HCT116 (cell line): Measurements from ENCODE around the gene SMIM41. TPM values are rescaled to one million over a fixed set of nuclear protein-coding genes. Genes with fewer than 3 reads are reported as not detected.
A peak's percentile ranks its signal among the peaks of the same experiment; 100 is the strongest.

Experiments used
- ATAC-seq: fragments of 200-7000 bp; cut with Tn5 transposase; 2 replicates; pipeline ENCODE4 v1.9.1; 2020; ENCODE audit warnings: mild to moderate bottlenecking, moderate library complexity
- BruUV-seq: library from RNA; stranded (reverse); fragments of 400-500 nt; replicated peaks from 2 replicates; lab custom pipeline; 2021; lab: Mats Ljungman, UMichigan
- CTCF ChIA-PET: fragments of 300-600 bp; sonication (Branson Sonifier 250); formaldehyde crosslinking; loops from one replicate; lab custom pipeline; 2021; ENCODE audit warnings: antibody characterized with exemption; lab: Charles Lee
- POLR2A ChIA-PET: fragments of 300-600, 350-600 bp; sonication (Branson Sonifier 250); formaldehyde crosslinking; loops from one replicate; lab custom pipeline; 2021; ENCODE audit warnings: antibody characterized with exemption; lab: Charles Lee
- RAD21 ChIA-PET, 2 experiments: fragments of 300-600 bp; sonication (Branson Sonifier 250); formaldehyde crosslinking; loops; one replicate each; lab custom pipeline; 2023; ENCODE audit warnings: low total read pairs in 2 of 2; ENCODE audit not compliant: uncharacterized antibody in 2 of 2, unreplicated experiment in 2 of 2, low non-redundant PET in 1 of 2; lab: Charles Lee
- DNase-seq: peaks from one replicate; pipeline ENCODE4 v3.0.0-alpha.2; 2010; ENCODE audit warnings: low read depth, low spot score
- H2AFZ ChIP-seq: fragments of 200-600 bp; shearing (Covaris generic), sonication (generic); 2 replicates; pipeline ENCODE4 v1.6.1; 2017; ENCODE audit warnings: low read depth, mixed run types, mixed read lengths, antibody characterized with exemption, low read length; ENCODE audit not compliant: poor library complexity, severe bottlenecking
- H3K27ac ChIP-seq: 2 replicates; pipeline ENCODE4 v1.5.1; 2012; ENCODE audit warnings: low read depth, low read length
- H3K27me3 ChIP-seq: fragments of 200-600 bp; sonication (generic); 2 replicates; pipeline ENCODE4 v1.6.1; 2016; ENCODE audit warnings: mixed run types, low read length, mixed read lengths; ENCODE audit not compliant: insufficient read depth
- H3K36me3 ChIP-seq, 2 experiments: fragments of 200-500 bp in 1 of 2; fragments of 200-600 bp in 1 of 2; sonication (Bioruptor generic) in 1 of 2; sonication (generic) in 1 of 2; 2 replicates each; pipeline versions ENCODE4 v1.5.1 to v1.6.1; 2014 to 2016; ENCODE audit warnings: low read length in 2 of 2, inconsistent platforms in 1 of 2, mixed read lengths in 1 of 2, mixed run types in 1 of 2; ENCODE audit not compliant: insufficient read depth in 2 of 2, control insufficient read depth in 1 of 2
- H3K4me1 ChIP-seq, 2 experiments: fragments of 200-600 bp in 1 of 2; sonication (generic) in 1 of 2; 2 replicates each; pipeline versions ENCODE4 v1.5.1 to v1.6.1; 2012 to 2017; ENCODE audit warnings: low read length in 2 of 2, inconsistent platforms in 1 of 2, mild to moderate bottlenecking in 1 of 2, mixed read lengths in 1 of 2, mixed run types in 1 of 2, moderate library complexity in 1 of 2; ENCODE audit not compliant: insufficient read depth in 2 of 2, control insufficient read depth in 1 of 2
- H3K4me2 ChIP-seq: fragments of 200-600 bp; sonication (generic); 2 replicates; pipeline ENCODE4 v1.6.1; 2017; ENCODE audit warnings: mixed run types, low read length, mixed read lengths
- H3K4me3 ChIP-seq, 2 experiments: fragments of 200-600 bp in 1 of 2; sonication (generic) in 1 of 2; replicated peaks in 1 of 2; 2 replicates each; pipeline ENCODE4 v1.5.1; 2011 to 2016; ENCODE audit warnings: low read length in 2 of 2, control low read depth in 1 of 2, low read depth in 1 of 2, mild to moderate bottlenecking in 1 of 2, mixed read lengths in 1 of 2, mixed run types in 1 of 2
- H3K79me2 ChIP-seq: fragments of 200-600 bp; sonication (generic); 2 replicates; pipeline ENCODE4 v1.6.1; 2017; ENCODE audit warnings: mild to moderate bottlenecking, mixed run types, low read length, moderate library complexity, mixed read lengths; ENCODE audit not compliant: insufficient read depth
- H3K9ac ChIP-seq: fragments of 200-600 bp; sonication (generic); 2 replicates; pipeline ENCODE4 v1.6.1; 2016; ENCODE audit warnings: low read length, mixed read lengths
- H3K9me2 ChIP-seq: fragments of 200-600 bp; sonication (generic), shearing (Covaris generic); 2 replicates; pipeline ENCODE4 v1.6.1; 2017; ENCODE audit warnings: mixed run types, mild to moderate bottlenecking, moderate library complexity; ENCODE audit not compliant: insufficient read depth
- H3K9me3 ChIP-seq, 2 experiments: fragments of 200-500 bp in 1 of 2; fragments of 200-600 bp in 1 of 2; sonication (Bioruptor generic) in 1 of 2; sonication (generic) in 1 of 2; 2 replicates each; pipeline ENCODE4 v1.6.1; 2014 to 2017; ENCODE audit warnings: low read length in 2 of 2, mixed read lengths in 2 of 2, inconsistent platforms in 1 of 2, low read depth in 1 of 2, mild to moderate bottlenecking in 1 of 2, mixed run types in 1 of 2, moderate library complexity in 1 of 2; ENCODE audit not compliant: control insufficient read depth in 1 of 2, insufficient read depth in 1 of 2
- H4K20me1 ChIP-seq: fragments of 200-600 bp; sonication (generic), shearing (Covaris generic); 2 replicates; pipeline ENCODE4 v1.6.1; 2017; ENCODE audit warnings: mixed run types, mild to moderate bottlenecking, moderate library complexity; ENCODE audit not compliant: insufficient read depth
- CBX3 ChIP-seq: IDR thresholded peaks from 2 replicates; pipeline ENCODE4 v1.6.1; 2012; ENCODE audit warnings: low read depth
- EGR1 ChIP-seq: IDR thresholded peaks from 2 replicates; pipeline ENCODE4 v1.6.1; 2012; ENCODE audit warnings: low read depth
- ELF1 ChIP-seq: IDR thresholded peaks from 2 replicates; pipeline ENCODE4 v1.6.1; 2012; ENCODE audit warnings: low read depth, borderline replicate concordance
- EZH2 ChIP-seq: fragments of 200-600 bp; sonication (generic); IDR thresholded peaks from 2 replicates; pipeline ENCODE4 v1.6.1; 2017; ENCODE audit warnings: antibody characterized with exemption, mixed run types
- FOSL1 ChIP-seq: IDR thresholded peaks from 2 replicates; pipeline ENCODE4 v1.6.1; 2012; ENCODE audit warnings: low read depth
- JUND ChIP-seq: IDR thresholded peaks from 2 replicates; pipeline ENCODE4 v1.6.1; 2012
- POLR2AphosphoS5 ChIP-seq: IDR thresholded peaks from 2 replicates; pipeline ENCODE4 v1.6.1; 2011; ENCODE audit warnings: mild to moderate bottlenecking, low read depth, low read length, moderate library complexity
- TCF7L2 ChIP-seq: IDR thresholded peaks from 2 replicates; pipeline ENCODE4 v1.7.0; 2011; ENCODE audit warnings: borderline replicate concordance, inconsistent platforms; ENCODE audit not compliant: insufficient read depth, insufficient read length; ENCODE audit errors: extremely low read depth
- YY1 ChIP-seq: IDR thresholded peaks from 2 replicates; pipeline ENCODE4 v1.6.1; 2011; ENCODE audit warnings: low read length, low read depth, moderate library complexity, mild to moderate bottlenecking; ENCODE audit not compliant: insufficient replicate concordance; ENCODE audit errors: extremely low read depth
- ZBTB33 ChIP-seq: IDR thresholded peaks from 2 replicates; pipeline ENCODE4 v1.6.1; 2011; ENCODE audit warnings: mild to moderate bottlenecking, low read length, moderate library complexity; ENCODE audit not compliant: insufficient replicate concordance; ENCODE audit errors: extremely low read depth
- ZFX ChIP-seq: fragments of 450-650 bp; IDR thresholded peaks from 2 replicates; pipeline ENCODE4 v1.6.1; 2017
- ZNF274 ChIP-seq: fragments of 200-500 bp; sonication (Bioruptor generic); IDR thresholded peaks from 2 replicates; pipeline ENCODE4 v1.6.1; 2014; ENCODE audit warnings: mild to moderate bottlenecking, low read depth, low read length, inconsistent platforms
- intact Hi-C: fragments of 100-400 bp; cut with micrococcal nuclease; formaldehyde crosslinking; loops from 2 replicates; pipeline ENCODE4 v1.10.0; 2022
- total RNA-seq: library from RNA; stranded (reverse); gene quantifications from one replicate; pipeline ENCODE4 v1.2.1, GENCODE V29; 2021; ENCODE audit not compliant: unreplicated experiment
- TF ChIP-seq, protein P1 (sequence below): IDR thresholded peaks from 2 replicates; pipeline ENCODE4 v1.6.1; 2012
- TF ChIP-seq, protein P2 (sequence below): IDR thresholded peaks from 2 replicates; pipeline ENCODE4 v1.6.1; 2012

SMIM41 gene
- total RNA-seq, 1 experiment from 2014 or later = not detected

DNA sequence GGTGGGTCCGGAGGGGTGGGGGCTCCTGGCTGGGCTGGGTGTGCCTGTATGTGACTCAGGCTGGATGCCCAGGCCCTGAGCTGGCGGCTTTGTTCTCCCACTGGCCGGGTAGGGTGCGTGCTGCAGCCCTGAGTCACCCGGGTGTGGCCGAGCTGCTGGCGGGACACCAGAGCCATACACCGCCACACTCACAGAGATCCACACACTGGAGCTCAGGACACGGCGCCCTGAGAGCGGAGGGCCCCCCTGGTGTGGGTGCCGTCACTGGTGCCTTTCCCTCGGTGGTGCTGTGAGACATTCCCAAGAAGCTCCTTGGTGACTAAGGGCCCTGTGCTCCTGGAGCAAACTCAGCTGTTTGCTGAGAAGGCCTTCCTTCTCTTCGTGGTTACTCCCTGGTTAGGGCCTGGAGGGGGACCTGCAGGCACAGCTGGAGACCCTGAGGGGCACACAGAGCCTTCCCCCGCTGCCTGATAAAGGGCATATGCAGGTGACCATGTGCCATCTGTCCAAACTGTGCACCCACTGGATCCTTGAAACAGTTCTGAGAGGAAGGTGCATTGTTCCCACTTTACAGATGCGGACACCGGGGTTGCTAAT is 68.0 kb downstream of the SMIM41 start:
- ChIA-PET RAD21 (interaction anchor here (0.6 to 1.5 kb wide), 7 partner anchors 9 to 1072 kb away, joined by 3 to 7 read pairs (median 3); no protein-coding TSS in a partner anchor), POLR2A (interaction anchor here (0.6 to 3.7 kb wide), 44 partner anchors 8 to 859 kb away, joined by 3 to 48 read pairs (median 5); partner anchors contain the start of genes EIF4B, KRT5, KRT8 and KRT80), CTCF (interaction anchor here (0.6 to 7.0 kb wide), 20 partner anchors 10 to 833 kb away, joined by 3 to 140 read pairs (median 6); no protein-coding TSS in a partner anchor)
- Histone ChIP-seq H3K9me3 (no peaks in the 10 kb centered on the region), H2AFZ (no peak overlapping the region), H3K27me3 (no peaks in the 10 kb centered on the region), H3K27ac (peak overlapping the region; percentile 100), H4K20me1 (no peaks in the 10 kb centered on the region), H3K4me1 (peaks cover 83 to 99% of the 10 kb centered on the region in 2 experiments), H3K9ac (peak overlapping the region; percentile 91), H3K4me2 (peak overlapping the region; percentile 87), H3K4me3 (peak overlapping the region; percentile 46 to 55), H3K36me3 (no peaks in the 10 kb centered on the region), H3K79me2 (peaks cover 15% of the 10 kb centered on the region; the same call in 1 of the 2 replicates), H3K9me2 (no peaks in the 10 kb centered on the region)
- TF ChIP-seq YY1 (peak; percentile 16), ELF1 (no peak), POLR2AphosphoS5 (peak; percentile 68; the same call in 1 of the 2 replicates), TCF7L2 (peak; percentile 99)
- DNase-seq = peak; percentile 99
- intact Hi-C loops = loop anchor here (5.0 kb wide), 1 partner anchor 725 kb away; no protein-coding TSS in a partner anchor
- TSS peak; percentile 83 for BruUV-seq
- ATAC-seq = peak; percentile 61

GRCh38 chr12:52147964-52148463 is 68.5 kb downstream of the SMIM41 start:
- no TSS peak for BruUV-seq
- ChIA-PET RAD21 (interaction anchor here (0.7 to 1.5 kb wide), 6 partner anchors 9 to 732 kb away, joined by 3 to 7 read pairs (median 3); no protein-coding TSS in a partner anchor), POLR2A (interaction anchor here (0.7 to 3.7 kb wide), 32 partner anchors 9 to 858 kb away, joined by 3 to 48 read pairs (median 4); partner anchors contain the start of genes EIF4B, KRT8 and KRT80), CTCF (interaction anchor here (0.7 to 7.0 kb wide), 27 partner anchors 9 to 833 kb away, joined by 3 to 140 read pairs (median 4); no protein-coding TSS in a partner anchor)
- H3K9me2 ChIP-seq = no peaks in the 10 kb centered on the region
- H2AFZ ChIP-seq = no peak overlapping the region
- peaks cover 89 to 100% of the 10 kb centered on the region in 2 experiments for H3K4me1 ChIP-seq
- H4K20me1 ChIP-seq = no peaks in the 10 kb centered on the region
- peak overlapping the region; percentile 91 for H3K9ac ChIP-seq
- no peaks in the 10 kb centered on the region for H3K27me3 ChIP-seq
- no peaks in the 10 kb centered on the region for H3K9me3 ChIP-seq
- peak overlapping the region; percentile 87 for H3K4me2 ChIP-seq
- peaks cover 15% of the 10 kb centered on the region; the same call in 1 of the 2 replicates for H3K79me2 ChIP-seq
- no peaks in the 10 kb centered on the region for H3K36me3 ChIP-seq
- peak overlapping the region; percentile 1 to 9; a peak in 1 of 4 replicates for H3K4me3 ChIP-seq
- intact Hi-C loops = loop anchor here (1.0 to 5.0 kb wide), 2 partner anchors 132 to 724 kb away; no protein-coding TSS in a partner anchor
- no peak for DNase-seq
- H3K27ac ChIP-seq = peak overlapping the region; percentile 100
- ATAC-seq = peak; percentile 3
- TF ChIP-seq YY1 = no peak
- TF ChIP-seq ZBTB33 = no peak
- no peak for TF ChIP-seq CBX3
- no peak for TF ChIP-seq ZNF274
- TF ChIP-seq JUND = no peak
- TF ChIP-seq ZFX = peak; percentile 56
- TF ChIP-seq, protein P1, sequence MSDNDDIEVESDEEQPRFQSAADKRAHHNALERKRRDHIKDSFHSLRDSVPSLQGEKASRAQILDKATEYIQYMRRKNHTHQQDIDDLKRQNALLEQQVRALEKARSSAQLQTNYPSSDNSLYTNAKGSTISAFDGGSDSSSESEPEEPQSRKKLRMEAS = no peak
- no peak for TF ChIP-seq FOSL1
- TF ChIP-seq TCF7L2 = no peak
- TF ChIP-seq EZH2 = no peak
- TF ChIP-seq EGR1 = no peak
- TF ChIP-seq, protein P2, sequence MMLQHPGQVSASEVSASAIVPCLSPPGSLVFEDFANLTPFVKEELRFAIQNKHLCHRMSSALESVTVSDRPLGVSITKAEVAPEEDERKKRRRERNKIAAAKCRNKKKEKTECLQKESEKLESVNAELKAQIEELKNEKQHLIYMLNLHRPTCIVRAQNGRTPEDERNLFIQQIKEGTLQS = no peak
- TF ChIP-seq POLR2AphosphoS5 = no peak
